ENCODE measurements around the gene DCANP1. TPM values are rescaled to one million over a fixed set of nuclear protein-coding genes. Genes with fewer than 3 reads are reported as not detected.

The DCANP1 gene
- total RNA-seq, 3 donors from 2014 or later (not counting 1 experiment from before 2014, with no cell fraction given): 0.07 TPM; not detected in 2

DNA sequence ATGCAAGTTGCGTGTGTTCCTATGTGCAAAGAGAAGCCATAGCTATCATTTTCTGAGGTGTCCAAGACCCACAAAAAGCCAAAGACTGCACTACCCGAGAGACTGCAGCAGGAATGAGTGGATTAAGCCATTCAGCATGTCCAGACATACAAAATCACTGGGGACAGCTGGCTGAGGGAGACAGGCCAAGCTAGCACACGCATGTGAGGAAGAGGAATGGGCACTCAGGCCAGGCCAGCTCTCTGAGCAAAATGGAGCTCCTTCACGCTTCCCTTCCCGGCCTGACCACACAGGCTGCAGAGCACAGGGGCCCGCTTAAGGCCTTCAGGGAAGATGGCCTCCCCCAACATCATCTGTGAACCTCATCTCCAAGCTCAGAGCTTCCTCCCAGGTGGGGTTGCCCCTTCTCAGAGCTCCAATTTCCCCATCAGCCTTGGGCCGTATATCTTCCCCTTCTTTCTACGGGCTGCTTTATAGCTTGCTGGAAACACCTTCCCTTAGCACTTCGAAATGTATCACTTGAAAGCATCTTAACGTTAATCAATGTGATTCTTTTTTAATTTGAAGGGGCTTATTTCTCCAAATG is 8.4 kb downstream of the DCANP1 start:
- no peak for ATAC-seq
- Histone ChIP-seq H3K4me1 (ENCODE audit: control insufficient read depth, insufficient read depth, low read length) (peaks cover 30% of the 10 kb centered on the region), H3K4me3 (ENCODE audit: low read length) (no peak overlapping the region), H3K9me3 (ENCODE audit: control insufficient read depth, insufficient read depth, low read length) (no peaks in the 10 kb centered on the region), H3K36me3 (ENCODE audit: control insufficient read depth, insufficient read depth, low read length) (no peaks in the 10 kb centered on the region), H3K27ac (ENCODE audit: low read length) (no peak overlapping the region), H3K27me3 (ENCODE audit: control insufficient read depth, insufficient read depth, low read length) (no peaks in the 10 kb centered on the region)
- no peak overlapping the region for H3K27ac Mint-ChIP-seq
- peaks cover 9 to 11% of the 10 kb centered on the region in 2 donors for H3K27me3 Mint-ChIP-seq (ENCODE audit: low read depth in 2 of 2)
- no peaks in the 10 kb centered on the region for H3K36me3 Mint-ChIP-seq
- no peaks in the 10 kb centered on the region for H3K9me3 Mint-ChIP-seq
- TF ChIP-seq, protein P1, sequence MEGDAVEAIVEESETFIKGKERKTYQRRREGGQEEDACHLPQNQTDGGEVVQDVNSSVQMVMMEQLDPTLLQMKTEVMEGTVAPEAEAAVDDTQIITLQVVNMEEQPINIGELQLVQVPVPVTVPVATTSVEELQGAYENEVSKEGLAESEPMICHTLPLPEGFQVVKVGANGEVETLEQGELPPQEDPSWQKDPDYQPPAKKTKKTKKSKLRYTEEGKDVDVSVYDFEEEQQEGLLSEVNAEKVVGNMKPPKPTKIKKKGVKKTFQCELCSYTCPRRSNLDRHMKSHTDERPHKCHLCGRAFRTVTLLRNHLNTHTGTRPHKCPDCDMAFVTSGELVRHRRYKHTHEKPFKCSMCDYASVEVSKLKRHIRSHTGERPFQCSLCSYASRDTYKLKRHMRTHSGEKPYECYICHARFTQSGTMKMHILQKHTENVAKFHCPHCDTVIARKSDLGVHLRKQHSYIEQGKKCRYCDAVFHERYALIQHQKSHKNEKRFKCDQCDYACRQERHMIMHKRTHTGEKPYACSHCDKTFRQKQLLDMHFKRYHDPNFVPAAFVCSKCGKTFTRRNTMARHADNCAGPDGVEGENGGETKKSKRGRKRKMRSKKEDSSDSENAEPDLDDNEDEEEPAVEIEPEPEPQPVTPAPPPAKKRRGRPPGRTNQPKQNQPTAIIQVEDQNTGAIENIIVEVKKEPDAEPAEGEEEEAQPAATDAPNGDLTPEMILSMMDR (IDR thresholded peaks at IDR 0.05): no peak
- DNase-seq: no peak
- no peaks in the 10 kb centered on the region for H3K4me1 Mint-ChIP-seq
- no peak overlapping the region for H3K4me3 Mint-ChIP-seq
- WGBS (ENCODE audit: insufficient coverage): 71% methylated on average over 9 of the region's 10 CpGs
- intact Hi-C loops (cut with micrococcal nuclease): no loop called here

GRCh38 chr5:135437796-135438560 is 9.2 kb downstream of the DCANP1 start:
- Histone ChIP-seq H3K4me3 (ENCODE audit: low read length) (no peak overlapping the region), H3K4me1 (ENCODE audit: control insufficient read depth, insufficient read depth, low read length) (peaks cover 30% of the 10 kb centered on the region), H3K27me3 (ENCODE audit: control insufficient read depth, insufficient read depth, low read length) (no peaks in the 10 kb centered on the region), H3K27ac (ENCODE audit: low read length) (no peak overlapping the region), H3K36me3 (ENCODE audit: control insufficient read depth, insufficient read depth, low read length) (no peaks in the 10 kb centered on the region), H3K9me3 (ENCODE audit: control insufficient read depth, insufficient read depth, low read length) (no peaks in the 10 kb centered on the region)
- Mint-ChIP-seq H3K4me3 (no peak overlapping the region), H3K9me3 (no peaks in the 10 kb centered on the region), H3K4me1 (no peaks in the 10 kb centered on the region), H3K27ac (no peak overlapping the region), H3K27me3 (ENCODE audit: low read depth in 2 of 2) (peaks cover 9 to 11% of the 10 kb centered on the region in 2 donors), H3K36me3 (no peaks in the 10 kb centered on the region)
- DNase-seq (no peak), ATAC-seq (no peak)
- 82% methylated on average over 12 of the region's 13 CpGs for WGBS (ENCODE audit: insufficient coverage)
- intact Hi-C loops (cut with micrococcal nuclease): no loop called here
- TF ChIP-seq, protein P1 (IDR thresholded peaks at IDR 0.05): no peak

DNA sequence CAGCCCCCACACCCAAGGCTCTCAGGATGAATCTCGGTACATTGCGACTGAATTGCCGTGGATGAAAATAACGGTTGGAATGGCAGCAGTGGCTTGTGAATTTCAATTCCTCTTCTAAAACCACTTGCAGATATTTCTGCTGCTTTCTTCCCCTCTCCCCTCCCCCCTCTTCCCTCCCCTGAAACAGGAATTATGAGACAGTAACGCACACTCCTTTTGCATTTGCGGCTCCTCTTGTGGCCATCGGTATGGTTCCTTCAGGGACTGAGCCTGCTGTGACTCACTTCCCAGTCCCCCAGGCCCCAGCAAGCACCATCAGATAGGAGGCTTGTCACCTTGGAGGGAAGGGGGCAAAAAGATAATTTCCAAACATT is 9.7 kb downstream of the DCANP1 start:
- no peak overlapping the region for H3K27ac Mint-ChIP-seq
- ATAC-seq: no peak
- WGBS (ENCODE audit: insufficient coverage): 31% methylated on average over 7 of the region's 7 CpGs

More for the DNA sequence above, 9.7 kb downstream of the DCANP1 start:
- no peaks in the 10 kb centered on the region for H3K9me3 ChIP-seq (ENCODE audit: control insufficient read depth, insufficient read depth, low read length)
- no peak overlapping the region for H3K4me3 ChIP-seq (ENCODE audit: low read length)
- Mint-ChIP-seq H3K4me1 (no peaks in the 10 kb centered on the region), H3K36me3 (no peaks in the 10 kb centered on the region), H3K9me3 (no peaks in the 10 kb centered on the region), H3K4me3 (no peak overlapping the region), H3K27me3 (ENCODE audit: low read depth in 2 of 2) (peaks cover 9 to 11% of the 10 kb centered on the region in 2 donors)
- H3K27ac ChIP-seq (ENCODE audit: low read length): no peak overlapping the region
- intact Hi-C loops (cut with micrococcal nuclease): no loop called here
- H3K36me3 ChIP-seq (ENCODE audit: control insufficient read depth, insufficient read depth, low read length): no peaks in the 10 kb centered on the region
- peaks cover 30% of the 10 kb centered on the region for H3K4me1 ChIP-seq (ENCODE audit: control insufficient read depth, insufficient read depth, low read length)
- TF ChIP-seq, protein P1 (IDR thresholded peaks at IDR 0.05): no peak
- no peak for DNase-seq
- H3K27me3 ChIP-seq (ENCODE audit: control insufficient read depth, insufficient read depth, low read length): no peaks in the 10 kb centered on the region

All from natural killer cell (primary cell).